Measurements from ENCODE around the gene CWC15. TPM values are rescaled to one million over a fixed set of nuclear protein-coding genes. Genes with fewer than 3 reads are reported as not detected.

Gene CWC15
- total and polyA plus RNA-seq, 2 of the 13 experiments (the other 11 are each of a cell fraction or from before 2014, with no cell fraction given): 27.6 to 61.2 TPM

GRCh38 chr11:94988748-94989147, 15.4 kb upstream of the CWC15 start (continued):
- TF ChIP-seq ZHX1 (CRISPR knock-in tag; IDR thresholded peaks at IDR 0.05; ENCODE audit: low read depth): no peak
- TF ChIP-seq MIER3 (CRISPR knock-in tag; IDR thresholded peaks at IDR 0.05; ENCODE audit: borderline replicate concordance): no peak
- TF ChIP-seq ZFP1 (CRISPR knock-in tag; IDR thresholded peaks at IDR 0.05): no peak
- no peak for TF ChIP-seq ZNF260 (CRISPR knock-in tag; IDR thresholded peaks at IDR 0.05; ENCODE audit: borderline replicate concordance, low read depth)
- TF ChIP-seq ZSCAN9 (CRISPR knock-in tag; IDR thresholded peaks at IDR 0.05; ENCODE audit: borderline replicate concordance): no peak
- no peak for TF ChIP-seq ZNF652 (CRISPR knock-in tag; IDR thresholded peaks at IDR 0.05; ENCODE audit: borderline replicate concordance, low read depth)

GRCh38 chr11:94987378-94987777, 14.0 kb upstream of the CWC15 start:
- H3K9me3 ChIP-seq (ENCODE audit: low read length): no peaks in the 10 kb centered on the region
- no peak overlapping the region for H3K4me2 ChIP-seq (ENCODE audit: low read depth, low read length)
- ChIA-PET POLR2A (no interaction called here), CTCF (ENCODE audit: low intra/inter-chr PET ratio, low total read pairs) (no interaction called here)
- no peaks in the 10 kb centered on the region for H4K20me1 ChIP-seq (ENCODE audit: insufficient read depth, low read length)
- H3K36me3 ChIP-seq (replicated peaks in 1 of 2; ENCODE audit: control insufficient read depth in 1 of 2, insufficient read depth in 2 of 2, low read length in 2 of 2): no peaks in the 10 kb centered on the region
- ATAC-seq (no peak), DNase-seq (ENCODE audit: low spot score) (no peak), FAIRE-seq (no peak)
- no peak overlapping the region for H3K9ac ChIP-seq (ENCODE audit: insufficient read depth, low read depth, low read length)
- no peak overlapping the region for H2AFZ ChIP-seq (ENCODE audit: low read length)
- no peak overlapping the region for H3K4me3 ChIP-seq (replicated peaks in 1 of 3; ENCODE audit: insufficient read depth in 1 of 3, low read depth in 2 of 3, low read length in 3 of 3)
- H3K79me2 ChIP-seq (ENCODE audit: insufficient read depth, low read length): no peaks in the 10 kb centered on the region
- no peak overlapping the region for H3K27ac ChIP-seq (ENCODE audit: extremely low read length, insufficient read depth, low read length)
- in situ Hi-C loops (cut with HindIII; ENCODE audit: extremely low pct_ligation_motif_present, low pct_unique_long_range_greater_than_20kb) (no loop called here), intact Hi-C loops (cut with micrococcal nuclease; ENCODE audit: unreplicated experiment) (no loop called here)
- 43% methylated on average over 4 of the region's 4 CpGs for WGBS (ENCODE audit: low lambda C conversion rate)
- no peaks in the 10 kb centered on the region for H3K27me3 ChIP-seq (ENCODE audit: control insufficient read depth in 1 of 2, insufficient read depth in 2 of 2, low read length in 2 of 2)
- no TSS peak for BruUV-seq (replicated peaks)
- no peaks in the 10 kb centered on the region for H3K4me1 ChIP-seq (ENCODE audit: insufficient read depth, low read length)
- TF ChIP-seq, protein P1, sequence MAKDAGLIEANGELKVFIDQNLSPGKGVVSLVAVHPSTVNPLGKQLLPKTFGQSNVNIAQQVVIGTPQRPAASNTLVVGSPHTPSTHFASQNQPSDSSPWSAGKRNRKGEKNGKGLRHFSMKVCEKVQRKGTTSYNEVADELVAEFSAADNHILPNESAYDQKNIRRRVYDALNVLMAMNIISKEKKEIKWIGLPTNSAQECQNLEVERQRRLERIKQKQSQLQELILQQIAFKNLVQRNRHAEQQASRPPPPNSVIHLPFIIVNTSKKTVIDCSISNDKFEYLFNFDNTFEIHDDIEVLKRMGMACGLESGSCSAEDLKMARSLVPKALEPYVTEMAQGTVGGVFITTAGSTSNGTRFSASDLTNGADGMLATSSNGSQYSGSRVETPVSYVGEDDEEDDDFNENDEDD (CRISPR knock-in tag; IDR thresholded peaks at IDR 0.05; ENCODE audit: borderline replicate concordance): no peak
- no peak for TF ChIP-seq ZNF260 (CRISPR knock-in tag; IDR thresholded peaks at IDR 0.05; ENCODE audit: borderline replicate concordance, low read depth)
- TF ChIP-seq CEBPG (CRISPR knock-in tag; IDR thresholded peaks at IDR 0.05): no peak
- no peak for TF ChIP-seq CENPT (CRISPR knock-in tag; IDR thresholded peaks at IDR 0.05; ENCODE audit: low read depth)
- no peak for TF ChIP-seq MEIS1 (CRISPR knock-in tag; IDR thresholded peaks at IDR 0.05; ENCODE audit: borderline replicate concordance)
- no peak for TF ChIP-seq AHDC1 (CRISPR knock-in tag; IDR thresholded peaks at IDR 0.05; ENCODE audit: borderline replicate concordance)
- no peak for TF ChIP-seq PCBP2 (optimal IDR thresholded peaks at IDR 0.05; ENCODE audit: low read depth, low read length, poor library complexity, severe bottlenecking)
